Stimulated activated naive CD8-positive, alpha-beta T cell treated with anti-CD3 and anti-CD28 coated beads, Interleukin-15, Interleukin-2, amounts not matched to agents 100 U/mL and 50 U/mL, for 24 hours (primary cell): Measurements from ENCODE around the gene NDOR1.

Experiments
- ATAC-seq: fragments of 150-1000 bp; cut with Tn5 transposase; one replicate; pipeline ENCODE4 v1.10.0; 2021
- DNase-seq: peaks from one replicate; pipeline ENCODE4 v3.0.0; 2021

NDOR1 gene

GRCh38 chr9:137167747-137168572 lies 37.5 kb upstream of the NDOR1 start:
- DNase-seq = no peak
- ATAC-seq = no peak

- ATAC-seq (no peak), DNase-seq (peak; percentile 34)
Measured at GRCh38 chr9:137168573-137168903, 37.0 kb upstream of the NDOR1 start.

DNA sequence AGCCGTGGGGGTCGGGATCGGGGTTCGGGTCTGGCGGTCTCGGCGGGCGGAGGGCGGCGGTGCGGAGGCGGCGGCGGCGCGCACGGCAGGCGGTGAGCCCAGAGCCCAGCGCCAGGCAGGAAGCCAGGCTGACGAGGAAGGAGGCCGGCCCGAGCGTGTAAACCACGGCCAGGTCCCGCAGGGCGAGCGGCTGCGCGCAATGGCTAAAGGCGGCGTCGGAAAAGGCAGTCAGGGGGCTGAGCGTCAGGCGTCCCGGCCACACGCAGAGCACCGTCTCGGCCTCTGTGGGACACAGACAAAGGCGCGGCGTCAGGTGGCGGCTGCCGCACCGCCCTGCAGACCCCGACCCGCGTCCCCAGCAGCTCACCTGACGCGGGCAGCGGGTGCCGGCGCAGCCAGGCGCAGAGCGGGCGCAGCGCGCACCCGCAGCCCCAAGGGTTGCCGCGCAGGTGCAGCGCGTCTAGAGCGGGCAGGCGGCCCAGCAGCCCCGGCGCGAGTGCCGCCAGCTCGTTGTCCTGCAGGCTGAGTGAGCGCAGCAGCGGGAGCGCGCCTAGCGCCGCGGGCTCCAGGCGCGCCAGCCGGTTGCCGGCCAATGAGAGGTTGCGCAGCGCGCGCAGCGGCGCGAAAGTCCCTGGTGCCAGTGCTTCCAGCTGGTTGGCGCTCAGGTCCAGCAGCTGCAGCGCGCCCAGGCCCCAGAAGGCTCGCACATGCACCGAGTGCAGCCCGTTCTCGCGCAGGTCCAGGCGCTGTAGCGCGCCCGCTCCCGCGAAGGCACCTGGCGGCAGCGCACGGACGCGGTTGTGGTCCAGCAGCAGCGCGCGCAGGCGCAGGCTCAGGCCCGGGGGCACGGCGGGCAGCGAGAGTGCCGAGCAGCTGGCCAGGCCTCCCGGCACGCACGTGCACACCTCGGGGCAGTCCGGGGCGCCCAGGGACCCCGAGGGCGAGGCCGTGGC lies 36.3 kb upstream of the NDOR1 start:
- DNase-seq = no peak
- no peak for ATAC-seq

DNA sequence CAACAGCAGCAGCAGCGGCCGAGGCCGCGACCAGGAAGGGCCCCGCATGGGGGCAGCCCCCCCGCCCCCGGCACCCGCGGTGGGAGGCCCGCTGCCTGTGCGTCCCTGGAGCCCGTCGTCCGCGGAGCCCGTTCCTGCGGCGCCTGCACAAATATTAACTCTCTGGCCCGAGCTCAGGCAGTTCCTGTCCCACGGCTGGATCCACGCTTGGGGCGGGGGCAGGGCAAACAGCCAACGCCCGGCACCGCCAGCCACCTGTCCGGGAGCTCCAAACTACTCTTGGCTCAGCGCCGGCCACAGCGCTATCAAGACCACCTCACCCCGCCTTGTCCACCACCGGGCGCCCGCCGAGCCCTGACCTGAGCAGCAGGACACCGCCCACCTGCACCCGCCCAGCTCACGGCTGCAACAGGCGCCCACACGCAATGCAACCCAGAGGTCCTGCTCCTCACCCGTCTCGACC lies 35.6 kb upstream of the NDOR1 start, which contains the start of gene LRRC26:
Gene LRRC26, minus strand, starts transcription at position 156 of the 463 bp plus-strand sequence. Its CDS starts 108 bp downstream, at position 48.
- ATAC-seq = no peak
- DNase-seq = no peak

DNA sequence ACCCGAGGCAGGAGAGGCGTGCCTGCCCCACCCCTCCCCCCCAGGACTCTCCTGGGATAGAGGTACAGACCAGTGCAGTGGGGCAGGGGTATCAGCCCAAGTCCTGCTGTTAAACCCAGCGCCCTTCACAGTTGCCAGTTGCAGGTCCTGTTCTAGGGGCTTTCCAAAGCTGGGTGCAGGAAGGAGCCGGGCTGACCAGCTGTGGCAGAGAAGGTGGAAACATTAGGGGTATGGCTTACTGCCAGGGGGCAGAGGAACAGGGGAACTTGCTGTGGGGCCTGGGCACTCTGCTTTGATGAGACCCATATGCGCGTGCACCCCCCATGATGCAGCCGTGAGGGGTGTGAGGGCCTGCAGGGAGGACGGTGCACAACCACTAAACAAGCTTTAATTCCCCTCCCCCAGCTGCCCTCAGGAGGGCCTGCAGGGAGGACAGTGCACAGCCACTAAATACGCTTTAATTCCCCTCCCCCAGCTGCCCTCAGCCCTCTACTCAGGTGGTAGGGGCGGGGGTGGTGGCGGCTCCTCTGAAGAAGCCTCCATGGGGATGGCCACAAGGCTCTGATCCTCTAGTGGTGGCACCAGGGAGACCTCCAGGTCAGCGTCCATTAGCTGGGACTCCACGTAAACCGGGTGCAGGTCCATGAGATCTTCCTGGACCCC lies 34.9 kb upstream of the NDOR1 start:
- no peak for ATAC-seq
- no peak for DNase-seq

DNA sequence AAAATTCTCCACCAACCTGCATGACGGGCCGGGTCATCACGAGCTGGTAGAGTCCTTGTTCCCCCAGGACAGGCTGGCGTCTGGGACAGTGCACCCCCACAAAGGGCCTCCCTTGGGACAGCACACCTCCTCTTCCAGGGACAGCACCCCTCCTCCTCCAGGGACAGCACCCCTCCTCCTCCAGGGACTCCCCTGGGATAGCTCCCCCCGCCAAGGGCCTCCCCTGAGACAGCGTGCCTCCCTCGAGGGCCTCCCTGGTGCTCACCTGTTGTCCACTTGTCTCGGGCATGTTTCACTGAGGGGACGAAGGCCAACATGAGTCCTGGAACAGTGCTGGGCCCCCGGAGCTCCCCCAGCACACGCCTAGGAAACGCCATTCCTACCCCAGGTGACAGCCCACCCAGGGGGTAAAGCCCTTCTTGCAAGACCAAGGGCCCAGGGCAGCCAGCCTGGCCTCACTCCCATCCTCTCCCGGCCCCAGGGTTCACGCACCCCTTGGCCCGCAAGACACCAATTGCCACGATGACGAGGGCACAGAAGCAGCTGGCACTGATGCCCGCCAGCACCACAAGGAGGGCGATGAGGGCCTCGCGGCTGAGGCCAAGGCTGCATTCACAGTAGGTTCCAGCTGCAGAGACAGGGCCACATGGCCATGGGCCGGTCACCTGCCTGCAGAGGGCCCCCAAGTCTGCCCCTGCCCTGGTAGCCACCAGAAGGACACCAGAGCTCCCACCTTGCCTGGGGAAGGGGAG lies 34.2 kb upstream of the NDOR1 start:
- ATAC-seq (no peak), DNase-seq (no peak)

DNA sequence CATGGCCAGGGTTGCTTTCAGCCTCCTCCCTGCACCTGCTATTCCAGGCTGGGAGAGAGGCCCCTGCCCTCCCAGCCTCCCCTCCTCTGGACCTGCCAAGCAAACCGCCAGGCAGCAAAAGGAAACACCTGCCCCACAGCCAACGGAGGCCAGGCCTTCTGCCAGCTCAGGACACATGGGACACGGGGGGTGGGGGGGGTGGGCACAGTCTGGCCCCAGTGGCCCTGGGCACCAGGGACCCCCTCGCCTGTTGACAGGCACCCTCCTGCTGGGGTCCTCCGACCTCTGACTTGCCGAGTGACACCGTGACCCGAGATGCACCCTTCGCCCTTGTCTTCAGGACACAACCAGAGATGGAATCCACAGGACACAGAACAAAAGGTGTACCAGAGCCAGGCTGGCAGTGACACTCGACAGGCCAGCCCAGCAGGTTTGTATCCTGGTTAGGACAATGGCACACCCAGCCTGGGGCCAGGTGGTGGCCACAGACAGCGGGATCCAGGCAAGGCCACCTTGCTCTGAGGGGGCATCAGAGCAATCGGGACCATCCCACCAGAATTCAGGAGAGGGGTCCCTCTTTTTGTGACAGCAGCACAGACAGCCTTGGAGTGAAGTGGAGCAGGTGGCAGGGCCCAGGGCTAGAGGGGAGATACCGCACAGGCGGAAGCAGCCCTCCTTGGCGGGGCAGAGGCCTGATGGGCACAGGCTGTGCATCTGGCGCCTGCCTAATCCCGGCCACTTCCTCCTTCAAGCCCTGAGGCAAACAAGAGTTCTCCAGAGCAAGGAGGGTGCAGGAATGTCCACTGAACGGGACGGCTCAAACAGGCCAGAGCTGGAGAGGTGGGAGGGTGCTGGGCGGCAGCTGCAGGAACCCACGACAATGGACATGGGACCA lies 32.4 kb upstream of the NDOR1 start:
- no peak for ATAC-seq
- no peak for DNase-seq

GRCh38 chr9:137173796-137174664 lies 31.5 kb upstream of the NDOR1 start:
- ATAC-seq (no peak), DNase-seq (no peak)

DNA sequence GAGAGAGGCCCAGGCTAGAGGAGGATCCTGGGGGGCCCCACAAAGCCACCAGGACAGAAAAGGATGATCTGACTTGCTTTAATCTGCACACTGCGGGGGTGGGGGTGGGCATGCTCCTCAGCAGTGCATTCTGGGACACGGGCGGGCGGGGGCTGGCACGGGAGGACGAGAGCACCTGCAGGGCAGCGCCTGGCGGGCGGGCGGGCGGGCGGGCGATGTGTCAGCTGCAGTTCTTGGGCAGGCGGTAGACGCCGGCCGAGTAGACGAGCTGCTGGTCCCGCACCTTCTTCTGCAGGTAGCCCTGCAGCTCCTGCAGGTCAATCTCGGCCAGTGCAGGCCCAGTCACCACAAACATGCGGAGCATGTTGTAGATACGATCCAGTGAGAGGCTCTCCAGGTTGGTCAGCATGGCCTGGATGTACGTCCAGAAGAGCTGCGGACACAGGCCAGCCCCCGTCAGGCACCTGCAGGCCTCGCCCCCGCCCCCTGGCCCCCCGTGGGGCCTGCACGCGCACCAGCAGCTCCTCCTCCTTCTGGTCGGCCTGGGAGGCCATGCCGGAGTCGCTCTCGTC lies 30.7 kb upstream of the NDOR1 start:
- DNase-seq = no peak
- ATAC-seq = no peak

- no peak for DNase-seq
- no peak for ATAC-seq
Measured at GRCh38 chr9:137175345-137175961, 30.0 kb upstream of the NDOR1 start.

DNA sequence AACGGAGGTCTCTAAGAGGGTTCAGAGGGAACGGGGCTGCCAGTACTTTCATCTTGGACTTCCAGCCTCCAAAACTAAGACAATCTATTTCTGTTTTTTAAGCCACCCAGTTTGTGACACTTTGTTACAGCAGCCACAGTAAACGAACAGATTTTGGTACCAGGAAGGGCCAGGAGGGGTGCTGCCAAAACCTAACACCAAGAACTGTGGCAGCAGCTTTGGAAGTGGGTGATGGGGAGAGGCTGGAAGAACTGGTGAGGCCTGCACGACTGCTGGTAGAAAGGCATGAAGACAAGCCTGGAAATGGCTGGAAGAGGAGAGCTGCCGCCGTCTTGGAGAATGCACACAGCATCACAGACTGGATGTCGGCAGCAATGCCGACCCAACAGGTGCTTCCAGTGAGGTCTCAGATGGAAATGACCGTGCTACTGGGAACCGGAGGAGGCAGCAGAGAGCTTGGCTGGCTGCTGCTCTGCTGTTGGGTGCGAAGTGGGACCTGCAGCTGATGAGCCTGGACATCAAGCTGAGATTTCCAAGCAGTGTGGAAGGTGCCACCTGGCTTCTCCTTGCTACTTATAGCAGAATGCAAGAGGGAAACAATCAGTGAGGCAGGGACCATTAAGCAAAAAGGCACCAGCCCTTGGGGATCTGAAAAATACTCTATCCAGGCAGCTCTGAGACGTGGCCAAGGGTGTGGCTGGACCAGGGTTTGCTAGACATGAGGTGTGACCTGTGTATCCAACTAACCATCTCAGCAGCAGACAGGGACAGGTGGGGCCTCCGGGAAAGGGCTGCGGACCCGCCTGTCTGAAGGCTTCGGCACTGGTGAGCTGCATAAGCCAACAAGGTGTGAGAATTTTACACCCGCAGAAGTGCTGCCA lies 29.0 kb upstream of the NDOR1 start:
- peak; percentile 44 for ATAC-seq
- no peak for DNase-seq

- DNase-seq = no peak
- ATAC-seq = no peak
Measured at GRCh38 chr9:137178201-137178938, 27.1 kb upstream of the NDOR1 start.

DNA sequence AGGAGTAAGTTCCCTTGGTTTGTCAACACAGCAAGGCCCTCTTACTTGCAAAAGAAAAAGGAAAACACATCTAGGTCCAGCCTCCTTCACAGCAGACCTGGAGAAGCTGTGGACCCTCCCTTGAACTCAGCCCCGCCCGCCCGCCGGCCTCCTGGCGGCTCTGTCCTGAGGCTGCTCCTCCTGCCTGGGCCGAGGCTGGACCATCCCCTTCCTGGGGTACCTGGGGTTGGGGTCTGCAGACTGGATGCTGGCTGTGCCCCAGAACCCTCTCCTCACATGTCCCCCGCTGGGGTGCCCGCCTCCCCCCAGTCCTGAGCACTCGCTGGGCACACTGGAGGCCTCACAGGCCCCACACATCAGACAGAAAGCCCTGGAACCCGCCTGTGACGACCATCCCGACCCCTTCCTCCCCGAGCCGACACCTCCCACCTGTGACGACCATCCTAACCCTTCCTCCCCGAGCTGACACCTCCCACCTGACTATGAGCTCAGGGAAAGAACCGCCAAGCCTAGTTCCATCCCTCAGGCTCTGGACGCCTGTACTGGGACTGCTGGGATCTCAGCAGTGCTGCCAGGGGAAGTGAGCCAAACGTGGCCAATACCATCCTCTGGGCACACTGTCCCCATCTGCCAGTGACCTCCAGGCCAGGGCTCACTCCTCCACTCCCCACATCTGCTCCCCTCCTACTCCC lies 26.4 kb upstream of the NDOR1 start:
- ATAC-seq = no peak
- no peak for DNase-seq

GRCh38 chr9:137179761-137180160 lies 25.7 kb upstream of the NDOR1 start:
- DNase-seq (no peak), ATAC-seq (no peak)

DNA sequence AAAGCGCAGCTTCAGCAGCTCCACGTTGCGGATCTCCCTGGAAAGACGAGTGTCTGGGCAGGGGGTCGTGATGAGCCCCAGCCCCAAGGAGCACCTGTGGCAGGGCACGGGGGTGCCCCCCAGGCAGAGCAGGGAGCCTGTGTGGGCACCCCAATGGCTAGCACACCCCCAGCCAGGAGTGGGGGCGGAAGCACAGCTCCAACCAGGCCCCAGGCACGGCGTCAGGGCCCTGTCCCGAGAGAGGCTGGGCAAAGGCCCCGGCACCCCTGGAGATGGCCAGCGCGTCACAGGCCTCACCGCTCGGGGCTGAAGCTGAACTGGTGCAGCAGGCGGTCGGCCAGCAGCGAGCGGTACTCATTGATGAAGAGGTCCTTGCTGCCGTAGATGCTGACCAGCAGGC lies 25.0 kb upstream of the NDOR1 start:
- DNase-seq = no peak
- ATAC-seq = no peak

DNA sequence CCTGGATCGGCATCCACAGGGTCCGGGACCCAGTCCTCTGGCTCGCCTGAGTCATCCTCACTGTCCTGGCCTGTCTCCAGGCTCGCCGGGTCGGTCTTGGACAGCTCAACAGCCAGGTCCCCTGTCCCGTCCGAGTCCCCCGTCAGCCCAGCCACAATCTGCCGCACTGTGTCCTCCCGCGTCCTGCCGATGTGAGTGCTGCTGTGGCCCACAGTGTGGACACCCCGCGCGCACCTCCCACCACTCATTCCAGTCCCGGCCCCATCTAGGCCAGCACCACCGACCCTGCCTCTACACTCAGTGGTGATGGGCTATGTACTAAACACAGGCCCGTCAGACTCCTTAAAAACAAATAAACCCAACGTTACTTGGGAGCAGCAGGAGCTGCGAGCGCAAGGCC lies 23.8 kb upstream of the NDOR1 start:
- ATAC-seq = no peak
- DNase-seq = no peak

- no peak for ATAC-seq
- DNase-seq = no peak
Measured at GRCh38 chr9:137182836-137183235, 22.7 kb upstream of the NDOR1 start.
